GM18526 (cell line): Measurements from ENCODE around the gene ANXA8.

ENCODE experiments used
- POLR2A ChIP-seq: IDR thresholded peaks from 3 replicates; pipeline ENCODE4 v1.6.1; 2011; ENCODE audit not compliant: insufficient read length; ENCODE audit errors: extremely low read depth

ANXA8 gene

DNA sequence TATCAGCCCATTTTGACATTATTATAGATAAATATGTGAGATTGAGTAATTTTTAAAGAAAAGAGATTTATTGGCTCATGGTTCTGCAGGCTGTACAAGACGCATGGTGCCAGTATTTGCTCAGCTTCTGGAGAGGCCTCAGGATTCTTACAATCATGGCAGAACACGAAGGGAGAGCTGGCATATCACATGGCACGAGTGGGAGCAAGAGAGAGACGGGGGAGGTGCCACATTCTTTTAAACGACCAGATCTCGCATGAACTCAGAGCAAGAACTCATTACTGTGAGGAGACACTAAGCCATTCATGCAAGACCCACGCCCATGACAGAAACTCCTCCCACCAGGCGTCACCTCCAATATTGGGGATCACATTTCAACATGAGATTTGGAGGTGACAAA lies 59.7 kb downstream of the ANXA8 start:
- no peak for TF ChIP-seq POLR2A

GRCh38 chr10:47423476-47423875 lies 60.4 kb downstream of the ANXA8 start:
- no peak for TF ChIP-seq POLR2A

- TF ChIP-seq POLR2A: no peak
These were observed 62.6 kb downstream of the ANXA8 start for GRCh38 chr10:47421057-47421952.

GRCh38 chr10:47420305-47421056 lies 63.4 kb downstream of the ANXA8 start:
- no peak for TF ChIP-seq POLR2A

- TF ChIP-seq POLR2A: no peak
These were observed 64.5 kb downstream of the ANXA8 start for GRCh38 chr10:47419421-47419820.

GRCh38 chr10:47418966-47419365 lies 64.9 kb downstream of the ANXA8 start:
- TF ChIP-seq POLR2A: no peak

DNA sequence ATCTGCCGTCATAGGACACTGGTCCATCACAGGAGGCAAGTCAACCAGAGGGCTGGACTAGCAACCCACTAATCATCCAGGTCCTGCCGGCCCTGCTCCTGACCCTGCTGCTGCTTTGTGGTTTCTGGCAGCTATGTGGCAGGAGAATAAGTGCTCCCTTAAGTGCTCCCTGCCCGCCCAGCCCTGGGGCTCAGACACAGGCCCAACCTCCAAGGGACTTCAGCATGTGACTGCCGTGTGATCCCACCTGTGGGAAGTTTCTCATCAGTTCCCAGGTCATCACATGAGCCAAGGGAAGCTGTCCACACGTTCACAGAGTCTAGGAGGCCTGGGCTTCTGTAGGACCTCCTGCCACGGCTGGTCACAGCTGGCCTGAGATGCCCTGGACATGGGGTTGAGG lies 65.6 kb downstream of the ANXA8 start:
- TF ChIP-seq POLR2A: no peak
